K562 (cell line): ENCODE results near the gene TRPM4. TPM values are rescaled to one million over a fixed set of nuclear protein-coding genes. Genes with fewer than 3 reads are reported as not detected.

ENCODE experiments used
- CTBP1 ChIP-seq: fragments of 450-650 bp; IDR thresholded peaks from 2 replicates; pipeline ENCODE4 v1.6.1; 2016; ENCODE audit warnings: borderline replicate concordance
- CXXC5 ChIP-seq: fragments of 250-450 bp; sonication (Bioruptor Pico); IDR thresholded peaks from 2 replicates; pipeline ENCODE4 v1.8.0; 2022; ENCODE audit warnings: inconsistent platforms, mild to moderate bottlenecking, moderate library complexity
- FUS ChIP-seq: fragments of 200-400 bp; formaldehyde crosslinking; optimal IDR thresholded peaks from 2 replicates; pipeline ENCODE3; 2017; ENCODE audit warnings: low read depth, low read length
- GABPB2 ChIP-seq: fragments of 250-450 bp; sonication (Bioruptor Pico); conservative IDR thresholded peaks from 2 replicates; pipeline ENCODE4 v1.5.1; 2021; ENCODE audit warnings: mild to moderate bottlenecking
- JUND ChIP-seq, 2 experiments: IDR thresholded peaks; 2 replicates in 1 of 2; 3 replicates in 1 of 2; pipeline ENCODE4 v1.6.1; 2011; ENCODE audit warnings: borderline replicate concordance in 2 of 2, low read depth in 2 of 2, low read length in 2 of 2, improper control_type of control experiment in 1 of 2, missing biosample characterization in 1 of 2, missing genetic modification characterization in 1 of 2, missing genetic modification reagents in 1 of 2
- NFIX ChIP-seq: fragments of 250-450 bp; sonication (Bioruptor Pico); IDR thresholded peaks from 2 replicates; pipeline ENCODE4 v1.4.0; 2020; ENCODE audit warnings: low read depth, mild to moderate bottlenecking, moderate library complexity
- POLR2B ChIP-seq: fragments of 450-650 bp; IDR thresholded peaks from 2 replicates; pipeline ENCODE4 v1.6.1; 2018; ENCODE audit warnings: low read depth; ENCODE audit not compliant: partially characterized antibody
- POLR2G ChIP-seq: fragments of 200-400 bp; formaldehyde crosslinking; IDR thresholded peaks from 2 replicates; pipeline ENCODE4 v1.6.1; 2017; ENCODE audit warnings: low read depth, mild to moderate bottlenecking, antibody characterized with exemption, low read length, moderate library complexity
- RBM25 ChIP-seq: fragments of 200-400 bp; formaldehyde crosslinking; IDR thresholded peaks from 2 replicates; pipeline ENCODE4 v1.6.1; 2018; ENCODE audit warnings: low read length, low read depth, moderate library complexity; ENCODE audit not compliant: severe bottlenecking
- SAP30 ChIP-seq: fragments of 200-600 bp; sonication (generic); IDR thresholded peaks from 2 replicates; pipeline ENCODE4 v1.6.1; 2012; ENCODE audit warnings: borderline replicate concordance, low read depth, mild to moderate bottlenecking, moderate library complexity, low read length, control low read depth, inconsistent platforms; ENCODE audit not compliant: insufficient read depth, poor library complexity, severe bottlenecking
- SETDB1 ChIP-seq: IDR thresholded peaks from one replicate; pipeline ENCODE4 v1.6.1; 2012; ENCODE audit warnings: low read length, control low read depth, inconsistent platforms
- SP1 ChIP-seq: sonication (generic); formaldehyde crosslinking; IDR thresholded peaks from 2 replicates; pipeline ENCODE4 v1.8.1; 2022; ENCODE audit warnings: mild to moderate bottlenecking, missing genetic modification reagents
- TAF1 ChIP-seq: IDR thresholded peaks from 2 replicates; pipeline ENCODE4 v1.6.1; 2011; ENCODE audit warnings: mild to moderate bottlenecking, low read length, moderate library complexity; ENCODE audit not compliant: insufficient read depth, control insufficient read depth, severe bottlenecking; ENCODE audit errors: extremely low read depth
- TCF7 ChIP-seq: sonication (generic); IDR thresholded peaks from 2 replicates; pipeline ENCODE4 v1.6.1; 2016; ENCODE audit warnings: antibody characterized with exemption, borderline replicate concordance
- ZNF133 ChIP-seq: fragments of 250-450 bp; sonication (Bioruptor Pico); IDR thresholded peaks from 2 replicates; pipeline ENCODE4 v1.4.0; 2020; ENCODE audit warnings: mild to moderate bottlenecking
- ZNF184 ChIP-seq: sonication (generic); formaldehyde crosslinking; IDR thresholded peaks from 2 replicates; pipeline ENCODE4 v1.5.0; 2020; ENCODE audit warnings: missing genetic modification reagents
- ZNF217 ChIP-seq: sonication (generic); formaldehyde crosslinking; IDR thresholded peaks from 2 replicates; pipeline ENCODE4 v1.8.0; 2022; ENCODE audit warnings: mild to moderate bottlenecking, missing genetic modification reagents
- ZNF224 ChIP-seq: sonication (generic); formaldehyde crosslinking; IDR thresholded peaks from 2 replicates; pipeline ENCODE4 v1.8.0; 2022; ENCODE audit warnings: mild to moderate bottlenecking, missing genetic modification reagents
- polyA plus RNA-seq, 8 experiments: library from polyadenylated mRNA; depleted of rRNA in 4 of 8; stranded (reverse) in 5 of 8; unstranded in 3 of 8; fragments of >200 nt; fragmentation: Nextera tagmentation in 2 of 8; fragmentation: Illumina TruSeq in 1 of 8; extraction: Ambion mirVana in 2 of 8; extraction: Trizol in 1 of 8; gene quantifications; 2 replicates each; pipeline versions ENCODE4 v1.2.1 to v1.2.3, GENCODE V29; 2011 to 2014; ENCODE audit warnings: inconsistent platforms in 1 of 8, missing spikeins in 1 of 8
- total RNA-seq, 7 experiments: library from RNA; depleted of rRNA in 6 of 7; stranded (reverse); fragments of >200 nt in 6 of 7; fragmentation: Illumina TruSeq in 2 of 7; extraction: Trizol in 2 of 7; gene quantifications; 2 replicates each; pipeline versions ENCODE4 v1.2.1 to v1.2.3, GENCODE V29; 2011 to 2021; ENCODE audit warnings: low replicate concordance in 1 of 7
- TF ChIP-seq, protein P1 (sequence below): IDR thresholded peaks from 2 replicates; pipeline ENCODE4 v1.6.1; 2014; ENCODE audit warnings: antibody characterized with exemption
- TF ChIP-seq, protein P2 (sequence below): fragments of 450-650 bp; formaldehyde crosslinking; IDR thresholded peaks from 2 replicates; pipeline ENCODE4 v1.4.0; 2020; ENCODE audit warnings: mild to moderate bottlenecking, moderate library complexity
- TF ChIP-seq, protein P3 (sequence below): sonication (generic); formaldehyde crosslinking; IDR thresholded peaks from 2 replicates; pipeline ENCODE4 v1.9.0; 2022; ENCODE audit warnings: mild to moderate bottlenecking, missing genetic modification reagents
- TF ChIP-seq, protein P4 (sequence below): fragments of 250-450 bp; sonication (Bioruptor Pico); IDR thresholded peaks from 2 replicates; pipeline ENCODE4 v1.8.0; 2021; ENCODE audit warnings: mild to moderate bottlenecking, moderate library complexity

The TRPM4 gene
- total and polyA plus RNA-seq, 9 of the 15 experiments (the other 6 are each of a cell fraction or from before 2014, with no cell fraction given), result 6.5 to 45.4 (median 15.2) TPM

DNA sequence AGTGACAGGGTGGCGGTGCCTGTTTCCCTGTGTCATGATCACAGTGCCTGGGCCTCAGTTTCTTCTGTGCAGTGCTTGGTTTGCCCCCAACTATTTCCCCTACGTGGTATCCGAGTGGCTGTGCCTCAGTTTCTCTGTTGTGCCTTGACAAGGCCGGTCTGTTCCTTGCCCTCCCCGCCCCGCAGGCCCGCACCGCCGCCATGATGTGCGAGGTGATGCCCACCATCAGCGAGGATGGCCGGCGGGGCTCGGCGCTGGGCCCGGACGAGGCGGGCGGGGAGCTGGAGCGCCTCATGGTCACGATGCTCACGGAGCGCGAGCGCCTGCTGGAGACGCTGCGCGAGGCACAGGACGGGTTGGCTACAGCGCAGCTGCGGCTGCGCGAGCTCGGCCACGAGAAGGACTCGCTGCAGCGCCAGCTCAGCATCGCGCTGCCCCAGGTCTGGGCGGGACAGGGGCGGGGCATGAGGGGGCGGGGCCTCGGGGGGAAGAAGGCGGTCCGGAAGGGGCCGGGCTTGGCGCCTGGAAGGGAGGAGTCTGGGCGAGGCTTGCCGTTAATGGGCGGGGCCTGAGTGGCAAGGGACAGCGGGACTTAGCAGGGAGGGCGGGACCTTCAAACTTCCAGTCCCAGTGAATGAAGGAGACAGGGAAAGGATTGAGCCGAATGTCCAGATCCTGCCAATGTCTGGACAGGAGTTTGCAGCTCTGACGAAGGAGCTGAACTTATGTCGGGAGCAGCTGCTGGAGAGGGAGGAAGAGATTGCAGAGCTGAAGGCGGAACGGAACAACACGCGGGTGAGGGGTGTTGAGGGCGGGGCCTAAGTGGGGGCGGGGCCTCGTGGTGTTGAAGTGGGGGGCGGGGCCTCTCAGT, 29.7 kb upstream of the TRPM4 start (continued):
- peak; percentile 95 for TF ChIP-seq SAP30
- no peak for TF ChIP-seq ZNF217
- no peak for TF ChIP-seq TCF7
- no peak for TF ChIP-seq SETDB1
- peak; percentile 36; the same call in 1 of the 2 replicates for TF ChIP-seq JUND (IDR thresholded peaks at IDR 0.05; ENCODE audit: borderline replicate concordance, low read depth, low read length)
- peak; percentile 27; the same call in 1 of the 3 replicates for TF ChIP-seq JUND (tag; IDR thresholded peaks at IDR 0.05; ENCODE audit: borderline replicate concordance, low read depth, low read length)
- TF ChIP-seq SP1, result peak; percentile 74
- TF ChIP-seq, protein P1, sequence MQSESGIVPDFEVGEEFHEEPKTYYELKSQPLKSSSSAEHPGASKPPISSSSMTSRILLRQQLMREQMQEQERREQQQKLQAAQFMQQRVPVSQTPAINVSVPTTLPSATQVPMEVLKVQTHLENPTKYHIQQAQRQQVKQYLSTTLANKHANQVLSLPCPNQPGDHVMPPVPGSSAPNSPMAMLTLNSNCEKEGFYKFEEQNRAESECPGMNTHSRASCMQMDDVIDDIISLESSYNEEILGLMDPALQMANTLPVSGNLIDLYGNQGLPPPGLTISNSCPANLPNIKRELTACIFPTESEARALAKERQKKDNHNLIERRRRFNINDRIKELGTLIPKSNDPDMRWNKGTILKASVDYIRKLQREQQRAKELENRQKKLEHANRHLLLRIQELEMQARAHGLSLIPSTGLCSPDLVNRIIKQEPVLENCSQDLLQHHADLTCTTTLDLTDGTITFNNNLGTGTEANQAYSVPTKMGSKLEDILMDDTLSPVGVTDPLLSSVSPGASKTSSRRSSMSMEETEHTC, result no peak
- no peak for TF ChIP-seq ZNF133 (CRISPR knock-in tag)
- no peak for TF ChIP-seq FUS
- TF ChIP-seq, protein P2, sequence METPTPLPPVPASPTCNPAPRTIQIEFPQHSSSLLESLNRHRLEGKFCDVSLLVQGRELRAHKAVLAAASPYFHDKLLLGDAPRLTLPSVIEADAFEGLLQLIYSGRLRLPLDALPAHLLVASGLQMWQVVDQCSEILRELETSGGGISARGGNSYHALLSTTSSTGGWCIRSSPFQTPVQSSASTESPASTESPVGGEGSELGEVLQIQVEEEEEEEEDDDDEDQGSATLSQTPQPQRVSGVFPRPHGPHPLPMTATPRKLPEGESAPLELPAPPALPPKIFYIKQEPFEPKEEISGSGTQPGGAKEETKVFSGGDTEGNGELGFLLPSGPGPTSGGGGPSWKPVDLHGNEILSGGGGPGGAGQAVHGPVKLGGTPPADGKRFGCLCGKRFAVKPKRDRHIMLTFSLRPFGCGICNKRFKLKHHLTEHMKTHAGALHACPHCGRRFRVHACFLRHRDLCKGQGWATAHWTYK, result peak; percentile 61
- no peak for TF ChIP-seq ZNF184
- TF ChIP-seq, protein P3, sequence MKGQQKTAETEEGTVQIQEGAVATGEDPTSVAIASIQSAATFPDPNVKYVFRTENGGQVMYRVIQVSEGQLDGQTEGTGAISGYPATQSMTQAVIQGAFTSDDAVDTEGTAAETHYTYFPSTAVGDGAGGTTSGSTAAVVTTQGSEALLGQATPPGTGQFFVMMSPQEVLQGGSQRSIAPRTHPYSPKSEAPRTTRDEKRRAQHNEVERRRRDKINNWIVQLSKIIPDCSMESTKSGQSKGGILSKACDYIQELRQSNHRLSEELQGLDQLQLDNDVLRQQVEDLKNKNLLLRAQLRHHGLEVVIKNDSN (CRISPR knock-in tag), result peak; percentile 80
- peak; percentile 89 for TF ChIP-seq CTBP1
- TF ChIP-seq RBM25, result no peak
- TF ChIP-seq GABPB2 (CRISPR knock-in tag), result no peak
- peak; percentile 90 for TF ChIP-seq POLR2G
- peak; percentile 38 for TF ChIP-seq POLR2B
- peak; percentile 93 for TF ChIP-seq CXXC5 (CRISPR knock-in tag)
- TF ChIP-seq, protein P4, sequence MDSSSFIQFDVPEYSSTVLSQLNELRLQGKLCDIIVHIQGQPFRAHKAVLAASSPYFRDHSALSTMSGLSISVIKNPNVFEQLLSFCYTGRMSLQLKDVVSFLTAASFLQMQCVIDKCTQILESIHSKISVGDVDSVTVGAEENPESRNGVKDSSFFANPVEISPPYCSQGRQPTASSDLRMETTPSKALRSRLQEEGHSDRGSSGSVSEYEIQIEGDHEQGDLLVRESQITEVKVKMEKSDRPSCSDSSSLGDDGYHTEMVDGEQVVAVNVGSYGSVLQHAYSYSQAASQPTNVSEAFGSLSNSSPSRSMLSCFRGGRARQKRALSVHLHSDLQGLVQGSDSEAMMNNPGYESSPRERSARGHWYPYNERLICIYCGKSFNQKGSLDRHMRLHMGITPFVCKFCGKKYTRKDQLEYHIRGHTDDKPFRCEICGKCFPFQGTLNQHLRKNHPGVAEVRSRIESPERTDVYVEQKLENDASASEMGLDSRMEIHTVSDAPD, result no peak
- TF ChIP-seq ZNF224 (CRISPR knock-in tag), result no peak
- TF ChIP-seq NFIX (CRISPR knock-in tag), result no peak
- no peak for TF ChIP-seq TAF1
